ENCODE results near the gene LIN9.
A peak's percentile ranks its signal among the peaks of the same experiment; 100 is the strongest.
"Not testable (repeated sequence)": the region's sequence is repeated elsewhere in the genome, so short reads cannot be mapped to it uniquely, and the experiment has no call there.

LIN9 gene

DNA sequence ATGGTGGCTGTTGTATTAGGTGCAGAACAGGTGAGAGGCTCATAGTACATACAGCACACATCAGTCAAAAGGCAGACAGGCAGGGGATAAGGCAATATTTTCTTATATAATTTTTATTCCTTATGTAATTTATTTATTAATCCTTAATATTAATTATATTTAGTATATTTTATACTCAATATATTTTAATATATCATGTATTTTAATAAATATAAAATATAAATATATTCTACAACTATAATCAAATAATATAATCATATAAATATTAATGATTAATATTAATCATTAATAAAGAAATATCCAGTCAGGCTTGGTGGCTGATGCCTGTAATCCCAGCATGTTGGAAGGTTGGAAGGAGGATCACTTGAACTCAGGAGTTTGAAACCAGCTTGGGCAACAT, 104.8 kb downstream of the LIN9 start:
- TF ChIP-seq, protein P1, sequence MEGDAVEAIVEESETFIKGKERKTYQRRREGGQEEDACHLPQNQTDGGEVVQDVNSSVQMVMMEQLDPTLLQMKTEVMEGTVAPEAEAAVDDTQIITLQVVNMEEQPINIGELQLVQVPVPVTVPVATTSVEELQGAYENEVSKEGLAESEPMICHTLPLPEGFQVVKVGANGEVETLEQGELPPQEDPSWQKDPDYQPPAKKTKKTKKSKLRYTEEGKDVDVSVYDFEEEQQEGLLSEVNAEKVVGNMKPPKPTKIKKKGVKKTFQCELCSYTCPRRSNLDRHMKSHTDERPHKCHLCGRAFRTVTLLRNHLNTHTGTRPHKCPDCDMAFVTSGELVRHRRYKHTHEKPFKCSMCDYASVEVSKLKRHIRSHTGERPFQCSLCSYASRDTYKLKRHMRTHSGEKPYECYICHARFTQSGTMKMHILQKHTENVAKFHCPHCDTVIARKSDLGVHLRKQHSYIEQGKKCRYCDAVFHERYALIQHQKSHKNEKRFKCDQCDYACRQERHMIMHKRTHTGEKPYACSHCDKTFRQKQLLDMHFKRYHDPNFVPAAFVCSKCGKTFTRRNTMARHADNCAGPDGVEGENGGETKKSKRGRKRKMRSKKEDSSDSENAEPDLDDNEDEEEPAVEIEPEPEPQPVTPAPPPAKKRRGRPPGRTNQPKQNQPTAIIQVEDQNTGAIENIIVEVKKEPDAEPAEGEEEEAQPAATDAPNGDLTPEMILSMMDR (IDR thresholded peaks at IDR 0.05; ENCODE audit: low read depth, low read length) = no peak

DNA sequence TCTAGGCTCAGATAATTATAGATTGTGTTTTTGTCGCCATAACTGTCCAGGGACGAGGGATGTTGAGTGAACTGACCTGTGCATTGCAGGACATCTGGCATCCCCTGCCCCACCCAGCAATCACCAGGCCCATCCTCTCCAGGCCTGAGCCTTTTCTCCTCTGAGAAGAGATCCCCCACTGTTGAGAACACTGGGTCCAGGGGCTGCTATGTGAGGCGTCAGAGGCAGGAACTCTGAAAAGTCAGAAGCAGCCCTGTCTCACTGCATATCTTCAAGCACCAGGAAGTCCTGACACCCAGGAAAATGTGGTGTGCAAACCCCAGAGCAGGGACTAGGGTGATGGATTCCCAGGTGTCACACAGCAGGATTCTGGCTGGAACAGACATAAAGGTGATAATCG, 105.3 kb downstream of the LIN9 start:
- Histone ChIP-seq H3K79me2 (ENCODE audit: low read length) (no peaks in the 10 kb centered on the region), H3K4me1 (ENCODE audit: low read length) (peaks cover 8% of the 10 kb centered on the region; the same call in 1 of the 2 replicates), H3K9ac (ENCODE audit: low read length) (no peak overlapping the region), H3K36me3 (replicated peaks; ENCODE audit: low read depth, low read length) (no peaks in the 10 kb centered on the region), H3K27ac (ENCODE audit: low read length) (no peak overlapping the region), H4K20me1 (ENCODE audit: insufficient read depth, low read length) (no peaks in the 10 kb centered on the region), H2AFZ (ENCODE audit: low read depth, low read length) (0 out of 2 replicates have a peak overlapping the region, but pooled peaks have one; percentile 17), H3K4me3 (ENCODE audit: low read length) (no peak overlapping the region), H3K9me3 (ENCODE audit: insufficient read depth, low read length) (no peaks in the 10 kb centered on the region), H3K27me3 (ENCODE audit: low read depth, low read length) (0 out of 2 replicates have a peak, but pooled peaks cover 4% of the 10 kb centered on the region), H3K4me2 (ENCODE audit: low read length) (no peak overlapping the region)
- TF ChIP-seq, protein P1 (IDR thresholded peaks at IDR 0.05; ENCODE audit: low read depth, low read length) = no peak
- no peak for TF ChIP-seq EZH2phosphoT487 (IDR thresholded peaks at IDR 0.05; ENCODE audit: low read depth)

More for the DNA sequence above, 104.8 kb downstream of the LIN9 start:
- Histone ChIP-seq H3K9me3 (ENCODE audit: insufficient read depth, low read length) (no peaks in the 10 kb centered on the region), H3K36me3 (replicated peaks; ENCODE audit: low read depth, low read length) (no peaks in the 10 kb centered on the region), H3K79me2 (ENCODE audit: low read length) (no peaks in the 10 kb centered on the region), H3K9ac (ENCODE audit: low read length) (no peak overlapping the region), H4K20me1 (ENCODE audit: insufficient read depth, low read length) (no peaks in the 10 kb centered on the region), H2AFZ (ENCODE audit: low read depth, low read length) (no peak overlapping the region), H3K27me3 (ENCODE audit: low read depth, low read length) (0 out of 2 replicates have a peak, but pooled peaks cover 4% of the 10 kb centered on the region), H3K4me1 (ENCODE audit: low read length) (peaks cover 8% of the 10 kb centered on the region; the same call in 1 of the 2 replicates), H3K4me2 (ENCODE audit: low read length) (no peak overlapping the region), H3K27ac (ENCODE audit: low read length) (no peak overlapping the region), H3K4me3 (ENCODE audit: low read length) (no peak overlapping the region)

GRCh38 chr1:226203240-226203639, 105.7 kb downstream of the LIN9 start:
- H3K4me1 ChIP-seq (ENCODE audit: low read length) = peaks cover 8% of the 10 kb centered on the region; the same call in 1 of the 2 replicates
- H2AFZ ChIP-seq (ENCODE audit: low read depth, low read length) = 0 out of 2 replicates have a peak overlapping the region, but pooled peaks have one; percentile 17
- H3K4me2 ChIP-seq (ENCODE audit: low read length) = no peak overlapping the region
- H3K9me3 ChIP-seq (ENCODE audit: insufficient read depth, low read length) = no peaks in the 10 kb centered on the region
- H3K27me3 ChIP-seq (ENCODE audit: low read depth, low read length) = 0 out of 2 replicates have a peak, but pooled peaks cover 4% of the 10 kb centered on the region
- H3K79me2 ChIP-seq (ENCODE audit: low read length) = no peaks in the 10 kb centered on the region
- TF ChIP-seq, protein P1 (IDR thresholded peaks at IDR 0.05; ENCODE audit: low read depth, low read length) = no peak
- TF ChIP-seq EZH2phosphoT487 (IDR thresholded peaks at IDR 0.05; ENCODE audit: low read depth) = no peak
- H3K4me3 ChIP-seq (ENCODE audit: low read length) = no peak overlapping the region
- no peak overlapping the region for H3K9ac ChIP-seq (ENCODE audit: low read length)
- no peaks in the 10 kb centered on the region for H3K36me3 ChIP-seq (replicated peaks; ENCODE audit: low read depth, low read length)
- H3K27ac ChIP-seq (ENCODE audit: low read length) = no peak overlapping the region
- no peaks in the 10 kb centered on the region for H4K20me1 ChIP-seq (ENCODE audit: insufficient read depth, low read length)

DNA sequence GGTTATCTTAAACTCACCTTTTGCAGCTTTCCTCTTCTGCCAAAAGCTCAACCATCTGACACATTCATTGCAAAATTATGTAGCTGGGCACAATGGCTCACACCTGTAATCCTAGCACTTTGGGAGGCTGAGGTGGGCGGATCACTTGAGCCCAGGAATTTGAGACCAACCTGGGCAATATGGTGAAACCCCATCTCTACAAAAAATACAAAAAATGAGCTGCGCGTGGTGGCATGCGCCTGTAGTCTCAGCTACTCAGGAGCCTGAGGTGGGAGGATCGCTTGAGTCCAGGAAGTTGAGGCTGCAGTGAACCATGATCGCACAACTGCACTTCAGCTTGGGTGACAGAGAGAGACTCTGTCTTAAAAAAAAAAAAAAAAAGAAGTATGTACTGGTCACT, 106.3 kb downstream of the LIN9 start:
- H3K4me2 ChIP-seq (ENCODE audit: low read length) = not testable (repeated sequence)

More for the DNA sequence above, 106.3 kb downstream of the LIN9 start:
- H3K4me1 ChIP-seq (ENCODE audit: low read length); H3K9ac ChIP-seq (ENCODE audit: low read length); H2AFZ ChIP-seq (ENCODE audit: low read depth, low read length); H3K79me2 ChIP-seq (ENCODE audit: low read length); H4K20me1 ChIP-seq (ENCODE audit: insufficient read depth, low read length); H3K4me3 ChIP-seq (ENCODE audit: low read length); H3K27ac ChIP-seq (ENCODE audit: low read length); H3K27me3 ChIP-seq (ENCODE audit: low read depth, low read length); H3K36me3 ChIP-seq (replicated peaks; ENCODE audit: low read depth, low read length); H3K9me3 ChIP-seq (ENCODE audit: insufficient read depth, low read length): not testable (repeated sequence)
